Endodermal cell (in vitro differentiated cells): ENCODE measurements around the gene MOSPD3. TPM values are rescaled to one million over a fixed set of nuclear protein-coding genes. Genes with fewer than 3 reads are reported as not detected.

Source experiments
- DNase-seq: peaks from one replicate; pipeline ENCODE4 v3.0.0-alpha.2; 2017
- H3K27ac ChIP-seq: 2 replicates; pipeline ENCODE4 v1.5.1; 2013; ENCODE audit warnings: mild to moderate bottlenecking, low read depth, low read length, moderate library complexity
- H3K27me3 ChIP-seq: 2 replicates; pipeline ENCODE4 v1.6.1; 2013; ENCODE audit warnings: mild to moderate bottlenecking, low read length, moderate library complexity; ENCODE audit not compliant: insufficient read depth, control insufficient read depth, poor library complexity, severe bottlenecking
- H3K36me3 ChIP-seq: 2 replicates; pipeline ENCODE4 v1.7.0; 2013; ENCODE audit warnings: mild to moderate bottlenecking, low read length, moderate library complexity; ENCODE audit not compliant: control insufficient read depth, insufficient read depth
- H3K4me1 ChIP-seq: one replicate; pipeline ENCODE4 v1.7.0; 2013; ENCODE audit warnings: low read length; ENCODE audit not compliant: control insufficient read depth, insufficient read depth
- H3K4me3 ChIP-seq: 2 replicates; pipeline ENCODE4 v1.5.1; 2013; ENCODE audit warnings: mild to moderate bottlenecking, low read length, moderate library complexity
- H3K9ac ChIP-seq: 2 replicates; pipeline ENCODE4 v1.6.1; 2013; ENCODE audit warnings: mild to moderate bottlenecking, low read length, moderate library complexity; ENCODE audit not compliant: poor library complexity, severe bottlenecking; ENCODE audit errors: extremely low read depth
- H3K9me3 ChIP-seq: 2 replicates; pipeline ENCODE4 v1.6.1; 2013; ENCODE audit warnings: mild to moderate bottlenecking, low read length, moderate library complexity; ENCODE audit not compliant: control insufficient read depth
- H3K27ac Mint-ChIP-seq: 2 replicates; pipeline ENCODE4 v1.8.0; 2020; ENCODE audit warnings: mixed read lengths
- H3K27me3 Mint-ChIP-seq: 2 replicates; pipeline ENCODE4 v1.8.0; 2021; ENCODE audit warnings: mild to moderate bottlenecking, mixed read lengths; ENCODE audit not compliant: insufficient read depth
- H3K36me3 Mint-ChIP-seq: 2 replicates; pipeline ENCODE4 v1.8.0; 2020; ENCODE audit warnings: low read depth, mixed read lengths
- H3K4me1 Mint-ChIP-seq: 2 replicates; pipeline ENCODE4 v1.8.0; 2020; ENCODE audit warnings: mixed read lengths
- H3K4me3 Mint-ChIP-seq: 2 replicates; pipeline ENCODE4 v1.8.0; 2020; ENCODE audit warnings: mild to moderate bottlenecking, moderate library complexity, mixed read lengths
- H3K9me3 Mint-ChIP-seq: 2 replicates; pipeline ENCODE4 v1.8.0; 2020; ENCODE audit warnings: mild to moderate bottlenecking, mixed read lengths
- WGBS, 2 experiments: methylation state at CpG; one replicate each; pipeline versions ENCODE4 v1.1.5 to v1.1.7; 2013; ENCODE audit warnings: missing lambda C conversion rate in 2 of 2, mixed read lengths in 1 of 2; ENCODE audit not compliant: insufficient coverage in 1 of 2, insufficient read length in 1 of 2; 5-methylcytosine and 5-hydroxymethylcytosine counted together
- total RNA-seq, 2 donors: library from RNA; stranded (reverse); fragmentation: NEBNext Ultra II Directional in 1 of 2; extraction: Animal tissue kit (Norgen Biotek cat#: 25700) in 1 of 2; gene quantifications; 2 replicates in 1 of 2; 3 replicates in 1 of 2; pipeline ENCODE4 v1.2.1, GENCODE V29; 2021
- TF ChIP-seq, protein P1 (sequence below): fragments of 200-600 bp; sonication (generic); conservative IDR thresholded peaks from 2 replicates; pipeline ENCODE4 v1.5.0; 2021; ENCODE audit warnings: antibody characterized with exemption, mild to moderate bottlenecking

The MOSPD3 gene
- total RNA-seq, 2 donors from 2014 or later: 19.8 to 25.5 TPM

DNA sequence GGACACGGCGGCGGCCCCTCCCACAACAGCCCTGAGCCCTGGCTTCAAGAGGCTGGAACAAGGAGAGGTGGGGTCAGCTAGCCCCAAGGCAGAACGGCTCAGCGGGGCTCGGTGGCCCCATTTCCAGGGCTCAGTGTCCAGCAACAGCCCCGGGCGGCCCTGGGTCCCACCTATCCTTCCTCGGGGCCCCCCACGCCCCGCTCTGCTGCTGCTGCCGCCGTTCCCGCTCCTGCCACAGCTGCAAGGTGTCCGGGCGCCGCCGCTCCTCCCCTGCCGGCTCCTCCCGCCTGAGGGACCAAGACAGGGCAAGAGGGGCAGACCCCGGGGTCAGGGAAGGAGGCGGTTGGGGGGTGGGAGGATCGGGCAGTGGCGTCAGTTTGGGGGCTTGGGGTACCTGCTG lies 35.2 kb upstream of the MOSPD3 start:
- Mint-ChIP-seq H3K9me3 (no peaks in the 10 kb centered on the region), H3K36me3 (peaks cover 29% of the 10 kb centered on the region), H3K27ac (no peak overlapping the region), H3K4me3 (no peak overlapping the region), H3K4me1 (peaks cover 4% of the 10 kb centered on the region), H3K27me3 (no peaks in the 10 kb centered on the region)
- Histone ChIP-seq H3K4me3 (no peak overlapping the region), H3K36me3 (peaks cover 36% of the 10 kb centered on the region), H3K4me1 (no peaks in the 10 kb centered on the region), H3K9ac (no peak overlapping the region), H3K27me3 (no peaks in the 10 kb centered on the region), H3K9me3 (no peaks in the 10 kb centered on the region), H3K27ac (no peak overlapping the region)
- TF ChIP-seq, protein P1, sequence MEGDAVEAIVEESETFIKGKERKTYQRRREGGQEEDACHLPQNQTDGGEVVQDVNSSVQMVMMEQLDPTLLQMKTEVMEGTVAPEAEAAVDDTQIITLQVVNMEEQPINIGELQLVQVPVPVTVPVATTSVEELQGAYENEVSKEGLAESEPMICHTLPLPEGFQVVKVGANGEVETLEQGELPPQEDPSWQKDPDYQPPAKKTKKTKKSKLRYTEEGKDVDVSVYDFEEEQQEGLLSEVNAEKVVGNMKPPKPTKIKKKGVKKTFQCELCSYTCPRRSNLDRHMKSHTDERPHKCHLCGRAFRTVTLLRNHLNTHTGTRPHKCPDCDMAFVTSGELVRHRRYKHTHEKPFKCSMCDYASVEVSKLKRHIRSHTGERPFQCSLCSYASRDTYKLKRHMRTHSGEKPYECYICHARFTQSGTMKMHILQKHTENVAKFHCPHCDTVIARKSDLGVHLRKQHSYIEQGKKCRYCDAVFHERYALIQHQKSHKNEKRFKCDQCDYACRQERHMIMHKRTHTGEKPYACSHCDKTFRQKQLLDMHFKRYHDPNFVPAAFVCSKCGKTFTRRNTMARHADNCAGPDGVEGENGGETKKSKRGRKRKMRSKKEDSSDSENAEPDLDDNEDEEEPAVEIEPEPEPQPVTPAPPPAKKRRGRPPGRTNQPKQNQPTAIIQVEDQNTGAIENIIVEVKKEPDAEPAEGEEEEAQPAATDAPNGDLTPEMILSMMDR: no peak
- WGBS, 2 experiments: 93 to 97% methylated on average over 14 to 24 of the region's 24 CpGs
- DNase-seq: peak; percentile 40

DNA sequence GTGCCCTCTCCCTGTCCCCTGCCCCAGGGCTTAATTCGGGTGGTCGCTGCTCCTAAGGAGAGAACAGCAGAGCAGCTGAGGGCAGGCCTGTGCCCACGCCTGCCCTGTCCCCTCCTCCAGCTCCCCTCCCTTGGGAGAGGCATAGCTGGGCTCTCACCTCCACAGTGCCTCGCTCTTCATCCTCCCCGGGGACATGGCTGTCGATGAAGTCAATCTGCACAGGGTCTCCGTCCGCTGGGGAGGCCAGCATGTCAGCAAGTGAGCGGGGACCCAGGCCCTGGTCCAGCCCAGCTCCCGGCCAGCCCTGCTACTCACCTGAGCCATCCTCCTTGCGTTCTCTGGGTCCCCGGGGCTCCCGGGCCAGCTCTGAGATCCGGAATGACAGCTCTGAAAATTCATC lies 34.8 kb upstream of the MOSPD3 start:
- TF ChIP-seq, protein P1: no peak
- no peaks in the 10 kb centered on the region for H3K4me1 ChIP-seq
- H3K9me3 ChIP-seq: no peaks in the 10 kb centered on the region
- no peak overlapping the region for H3K27ac ChIP-seq
- Mint-ChIP-seq H3K36me3 (peaks cover 32% of the 10 kb centered on the region), H3K27me3 (no peaks in the 10 kb centered on the region), H3K27ac (no peak overlapping the region), H3K9me3 (no peaks in the 10 kb centered on the region), H3K4me3 (no peak overlapping the region), H3K4me1 (no peaks in the 10 kb centered on the region)
- peaks cover 40% of the 10 kb centered on the region for H3K36me3 ChIP-seq
- H3K27me3 ChIP-seq: no peaks in the 10 kb centered on the region
- DNase-seq: peak; percentile 38
- H3K4me3 ChIP-seq: no peak overlapping the region
- WGBS, 2 experiments: 92 to 98% methylated on average over 11 to 14 of the region's 14 CpGs
- H3K9ac ChIP-seq: no peak overlapping the region

DNA sequence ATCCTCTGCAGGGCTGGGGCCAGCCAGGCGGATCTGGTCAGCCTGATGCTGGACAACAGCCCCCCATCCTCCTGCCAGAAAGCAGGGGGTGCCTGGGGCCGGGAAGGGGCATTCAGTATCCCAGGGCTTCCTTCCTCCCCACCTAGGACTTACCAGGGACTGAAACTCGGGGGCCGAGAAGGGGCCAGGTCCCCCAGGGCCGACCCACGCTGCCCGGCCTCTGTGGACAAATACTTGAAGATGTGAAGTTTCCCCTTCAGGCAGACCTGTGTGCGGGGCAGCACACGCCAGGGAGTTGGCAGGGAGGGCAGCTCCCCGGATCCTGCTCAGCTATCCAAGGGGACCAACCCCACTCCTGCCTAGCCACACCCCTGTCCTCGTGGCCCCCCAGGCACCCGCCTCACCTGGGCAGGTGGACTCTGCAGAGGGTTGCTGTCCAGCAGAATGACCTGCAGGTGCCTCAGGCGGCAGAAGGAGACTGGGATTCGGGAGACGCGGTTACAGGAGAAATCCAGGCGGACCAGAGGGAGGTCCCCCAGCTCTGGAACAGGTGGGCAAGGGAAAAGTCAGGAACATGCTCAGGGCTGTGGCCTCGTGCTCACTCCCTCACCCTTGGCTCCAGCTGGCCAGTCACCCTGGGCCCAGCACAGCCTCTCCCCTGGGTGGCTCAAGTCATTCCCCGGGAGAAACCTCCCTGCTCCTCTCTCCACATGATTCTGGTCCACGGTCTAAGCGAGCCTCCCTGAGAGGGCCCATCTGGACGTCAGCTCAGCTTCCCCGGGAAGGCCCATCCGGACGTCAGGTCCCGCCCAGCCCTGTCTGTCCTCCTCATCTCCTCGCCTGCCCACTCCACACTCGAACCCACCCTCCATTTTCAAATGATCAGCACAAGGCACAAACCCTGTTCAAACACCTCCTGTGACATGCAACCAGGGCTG lies 33.8 kb upstream of the MOSPD3 start:
- H3K4me3 ChIP-seq: no peak overlapping the region
- Mint-ChIP-seq H3K4me3 (no peak overlapping the region), H3K9me3 (no peaks in the 10 kb centered on the region), H3K4me1 (peaks cover 6% of the 10 kb centered on the region), H3K36me3 (peaks cover 33% of the 10 kb centered on the region), H3K27me3 (no peaks in the 10 kb centered on the region), H3K27ac (no peak overlapping the region)
- no peaks in the 10 kb centered on the region for H3K27me3 ChIP-seq
- peaks cover 3% of the 10 kb centered on the region for H3K4me1 ChIP-seq
- 94 to 97% methylated on average over 22 to 28 of the region's 28 CpGs for WGBS, 2 experiments
- peaks cover 43% of the 10 kb centered on the region for H3K36me3 ChIP-seq
- peak; percentile 32 for DNase-seq
- H3K27ac ChIP-seq: no peak overlapping the region
- no peaks in the 10 kb centered on the region for H3K9me3 ChIP-seq
- TF ChIP-seq, protein P1: no peak
- H3K9ac ChIP-seq: no peak overlapping the region
